Fibroblast of pulmonary artery (primary cell): ENCODE measurements around the gene ZNF428.

ENCODE experiments used
- DNase-seq: peaks from one replicate; pipeline ENCODE4 v3.0.0-alpha.2; 2010; ENCODE audit warnings: low read depth
- H3K4me3 ChIP-seq: replicated peaks from 2 replicates; pipeline ENCODE4 v1.5.1; 2011; ENCODE audit warnings: low read depth, mild to moderate bottlenecking, control low read depth, low read length, moderate library complexity
- CTCF ChIP-seq: IDR thresholded peaks from 2 replicates; pipeline ENCODE4 v1.5.1; 2011; ENCODE audit warnings: mild to moderate bottlenecking, control low read depth, low read length, inconsistent platforms; ENCODE audit errors: missing control alignments

ZNF428 gene

DNA sequence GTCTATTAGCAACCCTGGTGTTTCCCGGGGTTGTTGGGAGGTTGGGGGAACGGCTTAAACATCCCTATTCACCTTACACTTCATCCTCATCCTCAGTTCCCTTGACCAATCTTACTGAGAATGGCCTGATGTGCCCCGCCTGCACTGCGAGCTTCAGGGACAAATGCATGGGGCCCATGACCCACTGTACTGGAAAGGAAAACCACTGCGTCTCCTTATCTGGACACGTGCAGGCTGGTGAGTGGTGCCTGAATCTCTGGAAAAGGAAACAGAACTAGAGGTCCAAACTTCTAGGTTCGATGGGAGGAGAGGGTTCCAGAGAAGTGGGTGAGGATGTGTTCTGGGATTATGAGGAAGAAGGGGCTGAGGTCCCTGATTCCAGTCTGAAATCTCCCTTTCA, 38.0 kb downstream of the ZNF428 start:
- no peak for TF ChIP-seq CTCF
- H3K4me3 ChIP-seq = no peak overlapping the region

GRCh38 chr19:43578787-43579186, 40.6 kb downstream of the ZNF428 start:
- TF ChIP-seq CTCF = no peak
- H3K4me3 ChIP-seq = no peak overlapping the region
- DNase-seq = no peak

More for the DNA sequence above, 38.0 kb downstream of the ZNF428 start:
- DNase-seq = no peak

- peak overlapping the region; percentile 99 for H3K4me3 ChIP-seq
- no peak for DNase-seq
- no peak for TF ChIP-seq CTCF
Observed at GRCh38 chr19:43575955-43576878, 43.2 kb downstream of the ZNF428 start.

DNA sequence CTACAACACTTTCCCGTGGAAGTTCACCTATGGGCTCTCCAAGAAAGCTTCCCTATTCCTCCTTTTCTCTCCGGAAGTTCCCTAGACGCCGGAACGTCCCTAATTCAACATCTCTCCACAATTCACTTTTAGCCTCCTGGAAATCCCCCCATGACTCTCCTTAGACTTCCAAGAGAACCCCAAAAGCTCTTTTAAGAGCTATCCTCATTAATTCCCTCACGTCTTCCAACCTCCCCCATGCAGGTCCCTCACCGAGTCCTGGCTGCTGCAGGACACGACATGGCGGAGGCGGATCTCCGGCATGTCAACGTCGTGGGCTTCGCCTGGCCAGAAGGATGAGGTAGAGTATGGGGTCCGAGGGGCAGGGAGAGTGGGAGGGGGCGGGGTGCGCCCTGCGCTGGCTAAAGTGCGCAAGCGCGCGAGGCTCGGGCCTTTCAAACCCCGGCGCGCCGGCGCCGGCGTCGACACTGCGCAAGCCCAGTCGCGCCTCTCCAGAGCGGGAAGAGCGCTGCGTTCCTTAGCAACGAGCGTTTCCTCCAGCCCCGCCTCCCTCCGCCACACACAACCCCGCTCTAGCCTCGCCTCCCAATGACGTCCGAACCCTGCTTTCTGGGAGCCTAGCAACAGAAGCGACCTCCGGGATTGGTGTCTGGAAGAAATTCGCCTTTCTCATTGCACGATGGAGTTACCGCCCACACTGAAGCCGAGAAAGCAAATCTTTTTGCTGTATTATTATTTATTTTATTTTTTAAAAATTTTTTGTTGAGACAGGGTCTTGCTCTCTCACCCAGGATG, 44.1 kb downstream of the ZNF428 start, which contains the start of the genes PINLYP and XRCC1:
Gene PINLYP (plus strand): TSS at position 646 of the 795 bp plus-strand sequence. CDS start 1,391 bp downstream, outside the sequence.
Gene XRCC1 (minus strand): TSS at position 372 of the 795 bp plus-strand sequence. CDS start 69 bp downstream, at position 303.
- DNase-seq = peak; percentile 99
- no peak for TF ChIP-seq CTCF
- peak within 1 kb of the TSS; percentile 99 for H3K4me3 ChIP-seq

DNA sequence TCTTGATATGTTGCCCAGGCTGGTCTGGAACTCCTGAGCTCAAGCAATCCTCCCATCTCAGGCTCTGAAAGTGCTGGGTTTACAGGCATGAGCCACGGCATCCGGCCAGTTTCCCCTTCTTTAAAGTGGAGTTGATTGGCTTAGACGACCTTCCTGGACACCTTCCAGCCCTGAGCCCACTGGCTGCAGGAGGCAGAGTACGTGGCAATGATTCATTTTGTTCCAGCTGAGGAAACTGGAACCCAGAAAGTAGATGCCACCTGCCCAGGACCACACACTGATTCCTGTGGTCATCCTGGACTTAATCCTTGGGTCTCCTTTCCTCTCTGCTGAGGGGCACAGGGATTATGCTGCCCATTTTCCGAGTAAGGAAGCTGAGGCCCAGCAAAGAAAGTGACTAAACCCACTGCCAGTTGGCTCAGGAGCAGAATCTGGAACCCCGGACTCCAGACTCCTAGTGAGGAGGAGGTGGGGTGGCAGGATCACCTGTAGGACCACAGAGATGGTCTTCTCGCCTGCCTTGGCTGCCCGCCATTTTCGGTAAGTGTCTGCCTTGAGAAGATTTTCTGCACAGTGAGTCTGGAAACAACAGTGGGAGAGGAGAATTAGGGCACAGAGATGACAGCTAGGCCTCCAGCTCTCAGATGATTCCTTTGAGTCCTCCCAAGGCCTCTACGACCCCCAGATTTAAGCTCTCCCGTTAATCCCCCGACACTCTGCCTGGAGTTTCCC, 44.8 kb downstream of the ZNF428 start:
- peak overlapping the region; percentile 99 for H3K4me3 ChIP-seq
- no peak for TF ChIP-seq CTCF
- no peak for DNase-seq

DNA sequence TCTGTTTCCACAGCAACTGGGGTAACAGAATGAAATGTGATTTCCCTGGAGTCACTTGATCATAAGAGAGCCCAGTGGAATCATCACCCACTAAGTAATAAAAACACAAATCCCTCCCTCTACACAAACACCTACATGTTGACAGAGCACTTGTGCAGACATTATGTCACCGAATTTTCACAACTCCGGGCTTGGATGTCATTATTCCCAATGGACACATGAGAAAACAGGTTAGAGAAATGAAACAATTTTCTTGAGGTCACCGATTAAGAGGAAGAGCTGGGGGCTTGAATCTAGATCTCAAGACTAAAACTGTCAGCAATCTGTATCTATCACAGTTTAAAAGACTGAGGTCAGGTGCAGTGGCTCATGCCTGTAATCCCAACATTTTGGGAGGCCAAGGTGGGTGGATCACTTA, 47.2 kb downstream of the ZNF428 start:
- DNase-seq = no peak
- no peak for TF ChIP-seq CTCF
- no peak overlapping the region for H3K4me3 ChIP-seq
